HepG2 (cell line): ENCODE measurements around the gene PNKP. TPM values are rescaled to one million over a fixed set of nuclear protein-coding genes. Genes with fewer than 3 reads are reported as not detected.
A peak's percentile ranks its signal among the peaks of the same experiment; 100 is the strongest.

Experiments
- ARHGAP35 ChIP-seq: sonication (generic); formaldehyde crosslinking; IDR thresholded peaks from 2 replicates; pipeline ENCODE4 v1.9.0; 2022; ENCODE audit warnings: mild to moderate bottlenecking, inconsistent platforms, moderate library complexity, missing genetic modification reagents, borderline replicate concordance
- ARID4A ChIP-seq: sonication (generic); formaldehyde crosslinking; IDR thresholded peaks from 2 replicates; pipeline ENCODE4 v1.5.0; 2020; ENCODE audit warnings: mild to moderate bottlenecking, missing genetic modification reagents, borderline replicate concordance
- ELK4 ChIP-seq: sonication (generic); formaldehyde crosslinking; IDR thresholded peaks from 2 replicates; pipeline ENCODE4 v1.9.0; 2021; ENCODE audit warnings: missing genetic modification reagents, borderline replicate concordance
- FOXO1 ChIP-seq: sonication (generic); formaldehyde crosslinking; IDR thresholded peaks from 2 replicates; pipeline ENCODE4 v1.4.0; 2020; ENCODE audit warnings: missing genetic modification reagents
- GATAD1 ChIP-seq: IDR thresholded peaks from 2 replicates; pipeline ENCODE4 v1.6.1; 2016; ENCODE audit warnings: missing genetic modification reagents, missing compliant biosample characterization
- GATAD2A ChIP-seq: IDR thresholded peaks from 2 replicates; pipeline ENCODE4 v1.6.1; 2016
- HNRNPH1 ChIP-seq: fragments of 200-400 bp; formaldehyde crosslinking; optimal IDR thresholded peaks from 2 replicates; pipeline ENCODE3; 2017; ENCODE audit warnings: mild to moderate bottlenecking, low read depth, low read length
- HOXD1 ChIP-seq: sonication (generic); formaldehyde crosslinking; IDR thresholded peaks from 2 replicates; pipeline ENCODE4 v1.5.0; 2020; ENCODE audit warnings: missing genetic modification reagents
- KLF13 ChIP-seq: sonication (generic); formaldehyde crosslinking; IDR thresholded peaks from 2 replicates; pipeline ENCODE4 v1.4.0; 2020; ENCODE audit warnings: mild to moderate bottlenecking, missing genetic modification reagents
- MTF1 ChIP-seq: sonication (generic); formaldehyde crosslinking; IDR thresholded peaks from 2 replicates; pipeline ENCODE4 v1.5.0; 2020; ENCODE audit warnings: missing genetic modification reagents
- MXI1 ChIP-seq: IDR thresholded peaks from 3 replicates; pipeline ENCODE4 v1.6.1; 2012; ENCODE audit warnings: low read depth, low read length, inconsistent platforms, borderline replicate concordance
- NFKB2 ChIP-seq: sonication (generic); formaldehyde crosslinking; IDR thresholded peaks from 2 replicates; pipeline ENCODE4 v1.4.0; 2020; ENCODE audit warnings: missing genetic modification reagents, borderline replicate concordance
- POLR2AphosphoS2 ChIP-seq: IDR thresholded peaks from 2 replicates; pipeline ENCODE4 v1.6.1; 2011; ENCODE audit warnings: low read depth, low read length, improper control_type of control experiment
- RBAK ChIP-seq: sonication (generic); formaldehyde crosslinking; IDR thresholded peaks from 2 replicates; pipeline ENCODE4 v1.5.1; 2020; ENCODE audit warnings: mild to moderate bottlenecking, missing genetic modification reagents
- RBM39 ChIP-seq: fragments of 200-400 bp; formaldehyde crosslinking; IDR thresholded peaks from one replicate; pipeline ENCODE4 v1.6.1; 2018; ENCODE audit warnings: antibody characterized with exemption, mild to moderate bottlenecking, low read depth, low read length; ENCODE audit not compliant: poor library complexity, severe bottlenecking
- TCF12 ChIP-seq, 2 experiments: fragments of 450-650 bp in 1 of 2; sonication (generic) in 1 of 2; formaldehyde crosslinking in 1 of 2; IDR thresholded peaks; 2 replicates each; pipeline versions ENCODE4 v1.6.1 to v1.8.0; 2017 to 2022; ENCODE audit warnings: antibody characterized with exemption in 1 of 2, mild to moderate bottlenecking in 1 of 2, missing genetic modification reagents in 1 of 2, moderate library complexity in 1 of 2
- YEATS2 ChIP-seq: sonication (generic); formaldehyde crosslinking; IDR thresholded peaks from 2 replicates; pipeline ENCODE4 v1.4.0; 2020; ENCODE audit warnings: missing genetic modification reagents, borderline replicate concordance
- ZBTB33 ChIP-seq: sonication (generic); formaldehyde crosslinking; IDR thresholded peaks from 2 replicates; pipeline ENCODE4 v1.4.0; 2020; ENCODE audit warnings: missing genetic modification reagents
- ZNF552 ChIP-seq: sonication (generic); formaldehyde crosslinking; IDR thresholded peaks from 2 replicates; pipeline ENCODE4 v1.9.0; 2022; ENCODE audit warnings: missing genetic modification reagents, mild to moderate bottlenecking, borderline replicate concordance
- ZNF570 ChIP-seq: sonication (generic); formaldehyde crosslinking; IDR thresholded peaks from 2 replicates; pipeline ENCODE4 v1.4.0; 2020; ENCODE audit warnings: mild to moderate bottlenecking, missing genetic modification reagents, borderline replicate concordance
- ZNF670 ChIP-seq: sonication (generic); formaldehyde crosslinking; IDR thresholded peaks from 2 replicates; pipeline ENCODE4 v1.8.0; 2022; ENCODE audit warnings: mild to moderate bottlenecking, missing genetic modification reagents, borderline replicate concordance
- ZSCAN29 ChIP-seq: sonication (generic); formaldehyde crosslinking; conservative IDR thresholded peaks from 2 replicates; pipeline ENCODE4 v1.4.0; 2020; ENCODE audit warnings: mild to moderate bottlenecking, missing genetic modification reagents
- polyA plus RNA-seq, 8 experiments: library from polyadenylated mRNA; depleted of rRNA in 3 of 8; stranded (reverse) in 7 of 8; unstranded in 1 of 8; fragments of >200 nt; fragmentation: Illumina TruSeq in 4 of 8; extraction: Trizol in 4 of 8; gene quantifications; 2 replicates each; pipeline versions ENCODE4 v1.2.1 to v1.2.3, GENCODE V29; 2011 to 2016; ENCODE audit warnings: low read depth in 4 of 8, missing spikeins in 1 of 8, mixed read lengths in 1 of 8; ENCODE audit not compliant: insufficient read depth in 1 of 8
- total RNA-seq, 5 experiments: library from RNA; depleted of rRNA; stranded (reverse); fragments of >200 nt; fragmentation: Illumina TruSeq; extraction: Trizol; gene quantifications; 2 replicates each; pipeline ENCODE4 v1.2.3, GENCODE V29; 2016; ENCODE audit warnings: low read depth in 1 of 5

PNKP gene
- total and polyA plus RNA-seq, 2 of the 13 experiments (the other 11 are each of a cell fraction or from before 2014, with no cell fraction given): 12.7 to 27.1 TPM

- TF ChIP-seq TCF12 (IDR thresholded peaks at IDR 0.05) (no peak), TCF12 (CRISPR knock-in tag; IDR thresholded peaks at IDR 0.05) (peak; percentile 66; the same call in 1 of the 2 replicates), ZNF670 (CRISPR knock-in tag) (no peak; the same call in 1 of the 2 replicates), POLR2AphosphoS2 (no peak), HOXD1 (CRISPR knock-in tag) (peak; percentile 76), HNRNPH1 (no peak), ARID4A (CRISPR knock-in tag) (peak; percentile 78; the same call in 1 of the 2 replicates), ZSCAN29 (CRISPR knock-in tag) (0 out of 2 replicates have a peak, but pooled peaks have one; percentile 6), ZNF552 (CRISPR knock-in tag) (no peak), ZNF570 (0 out of 2 replicates have a peak, but pooled peaks have one; percentile 69), MTF1 (CRISPR knock-in tag) (0 out of 2 replicates have a peak, but pooled peaks have one; percentile 51), GATAD2A (CRISPR knock-in tag) (no peak), NFKB2 (CRISPR knock-in tag) (0 out of 2 replicates have a peak, but pooled peaks have one; percentile 33), MXI1 (peak; percentile 34; the same call in 1 of the 3 replicates), RBM39 (peak; percentile 31), ZBTB33 (CRISPR knock-in tag) (no peak), YEATS2 (CRISPR knock-in tag) (peak; percentile 47; the same call in 1 of the 2 replicates), ARHGAP35 (CRISPR knock-in tag) (no peak; the same call in none of the 2 replicates), ELK4 (CRISPR knock-in tag) (no peak), KLF13 (CRISPR knock-in tag) (peak; percentile 54; the same call in 1 of the 2 replicates), FOXO1 (peak; percentile 26), RBAK (CRISPR knock-in tag) (no peak), GATAD1 (CRISPR knock-in tag) (peak; percentile 68)
These were observed 2.3 kb upstream of the PNKP start (continued) for GRCh38 chr19:49869484-49870308.
